Measurements from ENCODE around the gene ZNF506.
"Not testable (repeated sequence)": the region's sequence is repeated elsewhere in the genome, so short reads cannot be mapped to it uniquely, and the experiment has no call there.

The ZNF506 gene

GRCh38 chr19:19781791-19782190 lies 39.8 kb downstream of the ZNF506 start:
- DNase-seq, result peak in 2 of 56 donors; percentile 4 to 21

GRCh38 chr19:19778666-19779065 lies 42.9 kb downstream of the ZNF506 start:
- no peak for DNase-seq

DNA sequence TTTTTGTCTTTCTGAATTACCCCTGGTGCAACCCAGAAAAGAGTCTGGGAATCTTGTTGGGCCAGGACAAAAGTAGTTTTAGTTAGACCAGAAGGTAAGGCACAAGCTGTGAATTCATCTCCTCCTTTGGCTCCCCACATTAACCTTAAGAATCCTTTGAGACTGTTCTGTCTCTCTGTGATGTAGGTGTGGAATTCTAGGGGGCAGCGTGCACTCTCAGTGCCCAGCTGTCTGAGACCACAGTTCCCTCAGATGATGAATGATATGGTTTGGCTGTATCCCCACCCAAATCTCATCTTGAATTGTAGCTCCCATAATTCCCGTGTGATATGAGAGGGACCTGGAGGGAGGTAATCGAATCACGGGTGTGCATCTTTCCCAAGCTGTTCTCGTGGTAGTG lies 43.9 kb downstream of the ZNF506 start:
- DNase-seq, result no peak

DNA sequence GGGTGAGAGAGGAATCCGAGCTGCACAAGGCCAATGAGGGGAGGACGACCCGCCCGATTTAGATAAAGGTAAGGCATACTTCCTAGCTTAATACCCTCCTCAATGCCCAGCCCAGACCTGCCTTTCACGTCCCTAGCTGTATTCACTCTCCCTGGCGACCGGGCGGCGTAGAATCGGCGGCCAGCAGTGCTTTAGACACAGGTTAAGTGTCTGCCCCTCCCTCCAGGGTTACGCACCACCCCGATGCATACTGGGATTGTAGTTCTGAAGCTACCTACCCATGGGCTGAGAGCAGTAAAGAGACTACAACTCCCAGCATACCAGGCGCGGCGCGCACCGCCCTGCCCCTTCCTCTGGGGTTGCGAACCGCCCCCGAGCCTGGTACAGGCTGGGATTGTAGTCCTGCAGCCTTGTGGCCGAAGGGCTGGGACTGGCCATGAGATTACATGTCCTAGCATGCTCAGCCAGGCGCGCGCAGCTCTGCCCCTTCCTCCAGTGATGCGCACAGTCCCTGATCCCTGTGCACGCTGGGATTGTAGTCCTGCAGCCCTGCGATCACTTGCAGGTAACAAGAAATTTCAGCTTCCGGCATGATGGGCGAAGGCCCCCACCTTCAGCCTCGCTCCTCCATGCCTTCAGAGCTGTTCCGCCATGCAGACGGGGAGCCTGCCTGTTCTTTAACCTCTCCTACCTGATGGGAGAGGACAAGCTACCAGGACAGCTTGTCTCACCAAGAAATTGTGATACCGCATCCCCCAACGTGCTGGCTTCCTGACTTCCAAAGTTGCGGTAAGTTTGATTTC lies 45.1 kb downstream of the ZNF506 start:
- peak; percentile 47 to 100 (median 99) for DNase-seq

GRCh38 chr19:19775891-19776205 lies 45.7 kb downstream of the ZNF506 start:
- DNase-seq, result peak in 2 of 56 donors; percentile 26 to 47

GRCh38 chr19:19774354-19775033 lies 47.1 kb downstream of the ZNF506 start:
- DNase-seq, result no peak

DNA sequence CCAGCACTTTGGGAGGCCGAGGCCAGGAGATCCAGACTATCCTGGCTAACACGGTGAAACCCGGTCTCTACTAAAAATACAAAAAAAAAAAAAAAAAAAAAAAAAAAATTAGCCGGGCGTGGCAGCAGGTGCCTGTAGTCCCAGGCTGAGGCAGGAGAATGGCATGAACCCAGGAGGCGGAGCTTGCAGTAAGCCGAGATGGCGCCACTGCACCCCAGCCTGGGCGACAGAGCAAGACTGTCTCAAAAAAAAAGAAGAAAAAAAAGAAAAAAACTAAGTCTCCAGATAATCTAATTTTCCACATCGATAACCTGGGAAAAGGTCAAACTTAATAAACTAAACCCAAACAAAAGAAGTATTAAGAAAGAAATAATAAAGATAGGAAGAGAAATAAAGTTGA lies 49.6 kb downstream of the ZNF506 start:
- not testable (repeated sequence) for DNase-seq

GRCh38 chr19:19769971-19770370 lies 51.6 kb downstream of the ZNF506 start:
- not testable (repeated sequence) for DNase-seq

- DNase-seq, result no peak
These were observed 63.4 kb downstream of the ZNF506 start for GRCh38 chr19:19758164-19758563.

DNA sequence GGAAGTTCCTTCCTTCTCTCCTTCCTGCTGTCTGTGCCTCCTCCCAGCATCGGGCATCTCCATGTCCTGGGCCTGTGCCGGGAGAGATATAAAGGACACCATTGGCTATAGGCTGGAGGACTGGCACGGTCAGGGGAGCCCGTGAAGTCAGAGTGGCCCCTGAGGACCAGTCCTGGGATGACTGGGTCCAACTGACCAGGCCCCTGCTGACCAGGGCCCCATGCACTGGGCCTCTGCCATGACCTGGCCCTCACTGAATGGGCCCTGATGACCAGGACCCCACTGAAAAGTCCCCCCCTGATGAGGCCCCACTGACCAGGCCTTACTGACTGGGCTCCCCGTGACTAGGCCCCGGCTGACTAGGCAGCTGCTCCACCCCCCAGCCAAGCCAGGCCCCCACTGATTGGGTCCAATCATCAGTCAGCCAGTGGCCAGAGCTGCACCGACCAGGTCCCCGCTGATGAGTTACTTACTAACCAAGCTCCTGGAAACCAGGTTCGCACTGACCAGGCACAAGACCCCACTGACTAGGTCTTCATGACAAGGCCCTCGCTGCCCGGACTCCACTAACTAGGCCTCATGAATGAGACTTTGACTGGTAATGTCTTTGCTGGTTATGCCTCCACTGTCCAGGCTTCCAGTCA lies 68.7 kb downstream of the ZNF506 start:
- DNase-seq, result no peak

DNA sequence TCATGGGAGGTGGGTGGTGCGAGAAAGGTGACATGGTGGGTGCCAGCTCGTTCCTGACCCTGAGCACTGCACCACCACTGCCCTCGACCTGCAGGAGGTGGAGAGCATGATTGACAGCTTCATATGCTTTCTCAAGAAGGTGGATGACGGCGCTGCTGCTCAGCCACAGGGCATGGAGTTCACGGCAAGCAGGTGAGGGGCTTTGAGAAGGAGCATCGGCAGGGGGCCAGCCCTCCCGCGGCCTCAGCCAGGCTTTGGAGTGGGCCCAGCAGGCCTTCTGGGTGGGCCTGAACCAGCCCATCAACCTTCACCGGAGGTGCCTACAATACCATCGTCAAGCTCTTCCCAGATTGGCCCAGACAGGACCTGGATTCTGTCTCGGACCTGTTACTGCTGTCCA lies 69.7 kb downstream of the ZNF506 start:
- no peak for DNase-seq

DNA sequence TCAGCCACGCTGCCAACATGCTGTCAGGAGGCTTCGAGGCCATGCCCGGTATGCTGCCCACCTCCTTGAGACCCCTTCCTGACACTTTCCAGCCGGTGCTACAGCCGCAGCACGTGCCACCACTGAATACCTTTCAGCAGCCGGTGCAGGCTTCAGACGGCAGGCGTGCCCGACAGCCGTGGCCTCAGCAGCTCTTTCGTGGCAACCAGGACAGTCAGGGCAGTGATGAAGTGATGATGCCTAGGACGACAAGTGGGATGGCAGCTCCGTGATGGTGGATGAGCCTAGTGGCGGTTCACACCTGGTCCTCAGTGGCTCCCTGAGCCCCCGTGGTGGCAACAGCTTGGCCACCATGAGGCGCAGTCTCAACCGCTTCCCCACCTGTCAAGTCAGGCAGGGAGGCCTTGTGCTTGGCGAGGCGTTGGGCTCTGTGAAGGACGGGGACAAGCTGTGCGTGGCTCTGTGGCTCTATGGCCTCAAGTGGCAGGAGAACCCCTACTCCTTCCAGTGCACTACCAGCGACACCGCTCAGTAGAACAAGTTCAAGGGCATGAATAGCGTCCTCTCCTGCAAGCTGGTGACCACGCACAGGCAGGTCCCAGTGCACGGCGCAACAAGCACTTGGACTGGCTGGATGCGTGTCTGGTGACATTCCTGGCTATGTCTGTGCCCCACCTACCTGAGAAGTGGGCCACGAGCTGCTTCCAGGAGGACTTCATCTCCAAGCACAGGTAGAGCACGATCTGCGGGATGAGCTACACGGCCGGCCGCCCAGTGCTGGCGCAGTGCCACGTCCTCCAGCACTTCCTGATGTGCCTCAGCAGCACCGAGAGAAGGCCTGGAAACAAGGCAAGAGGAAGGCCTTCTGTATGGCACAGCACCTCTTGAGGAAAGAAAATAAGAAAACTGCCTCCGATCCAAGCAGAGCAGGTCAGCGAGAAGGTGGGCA lies 70.4 kb downstream of the ZNF506 start:
- DNase-seq, result no peak

DNA sequence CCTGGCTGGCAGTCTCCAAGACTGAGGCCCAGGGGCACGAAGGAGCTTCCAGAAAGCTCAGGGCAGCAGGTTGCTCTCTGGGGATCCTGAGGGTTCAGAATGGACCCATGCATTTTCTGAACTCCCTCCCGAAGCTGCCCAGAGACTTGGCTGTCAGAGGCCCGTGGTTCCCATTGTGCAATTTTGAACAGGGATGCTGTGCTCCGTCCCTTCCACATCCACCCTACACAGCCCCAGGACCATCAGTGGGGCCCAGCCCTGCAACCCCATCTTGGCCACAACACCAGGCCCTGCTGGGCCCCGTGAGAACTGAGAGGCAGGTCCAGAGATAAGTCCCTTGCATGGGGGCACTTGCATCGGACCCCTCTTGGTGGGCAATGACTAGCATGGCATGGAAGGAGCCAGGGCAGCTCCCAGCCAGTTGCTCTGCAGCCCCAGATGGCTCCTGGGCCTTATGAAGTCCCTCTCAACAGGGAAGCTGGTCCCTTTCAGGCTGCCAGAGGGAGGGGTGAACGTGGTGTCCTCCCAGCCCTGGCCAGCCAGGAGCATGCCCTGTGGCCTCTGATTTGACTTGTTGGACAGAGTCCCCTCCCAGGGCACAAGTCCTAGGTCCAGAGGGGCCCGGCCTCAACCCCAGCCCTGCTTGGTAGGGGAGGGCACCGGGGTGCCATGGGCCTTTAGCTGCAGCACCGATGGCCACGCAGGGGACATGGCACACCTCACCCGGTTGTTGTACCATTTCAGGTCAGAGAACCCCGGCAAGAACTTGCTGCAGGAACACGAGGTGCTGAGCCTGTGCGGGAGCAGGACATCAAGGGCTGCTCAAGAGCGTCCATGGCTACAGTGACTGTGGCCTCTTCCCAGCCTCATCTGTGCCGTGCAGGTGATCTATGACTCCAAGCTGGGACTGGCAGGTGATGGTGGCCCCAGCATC lies 71.4 kb downstream of the ZNF506 start:
- DNase-seq, result no peak

- DNase-seq, result no peak
These were observed 72.2 kb downstream of the ZNF506 start for GRCh38 chr19:19749117-19749907.

GRCh38 chr19:19748249-19748938 lies 73.2 kb downstream of the ZNF506 start:
- DNase-seq, result no peak

DNA sequence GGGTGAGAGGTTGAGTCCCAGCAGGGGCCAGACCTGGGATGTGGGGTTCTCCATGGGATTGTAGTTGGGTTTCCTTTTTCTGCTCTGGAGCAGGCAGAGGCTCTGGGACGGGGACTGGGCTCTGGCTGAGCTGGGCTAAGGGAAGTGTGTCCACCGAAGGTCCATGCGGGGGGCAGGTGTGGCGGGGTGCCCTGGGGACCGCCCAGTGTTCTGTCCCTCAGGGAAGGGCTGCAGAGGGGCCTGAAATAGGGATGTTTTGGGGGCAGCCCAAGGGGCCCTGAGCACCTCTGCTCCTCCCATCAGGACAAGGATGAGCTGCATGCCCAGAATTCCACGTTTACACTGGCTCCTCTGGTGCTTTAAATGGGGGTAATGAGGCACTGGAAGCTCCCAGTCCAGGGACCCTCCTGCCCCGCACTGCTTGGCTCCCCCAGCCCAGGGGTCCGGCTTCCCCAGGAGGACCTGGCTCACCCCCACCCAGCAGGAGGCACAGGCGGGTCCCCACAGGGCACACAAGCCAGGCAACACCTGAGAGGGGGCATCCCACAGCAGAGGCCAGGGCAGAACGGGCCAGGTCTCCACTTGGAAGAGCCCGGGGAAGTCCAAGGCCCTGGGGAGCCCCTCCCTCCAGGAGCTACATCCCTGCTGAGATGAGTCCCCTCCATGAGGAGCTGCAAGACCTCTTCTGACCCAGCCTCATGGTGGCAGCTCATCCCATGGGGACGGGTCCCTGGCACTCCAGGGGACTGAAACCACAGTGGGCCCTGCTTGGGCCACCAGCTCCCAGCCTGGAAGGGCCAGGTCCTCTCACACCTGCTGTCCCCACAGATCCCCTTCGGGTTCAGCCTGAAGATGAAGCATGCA lies 74.0 kb downstream of the ZNF506 start:
- DNase-seq, result no peak
